GM19328 (cell line): Measurements from ENCODE around the gene SNX20.

Experiments used
- ATAC-seq: cut with Tn5 transposase; IDR thresholded peaks from one replicate; pipeline ENCODE4 v1.9.1; 2021; ENCODE audit warnings: mild to moderate bottlenecking, moderate library complexity; ENCODE audit not compliant: unreplicated experiment

Gene SNX20, protein sequence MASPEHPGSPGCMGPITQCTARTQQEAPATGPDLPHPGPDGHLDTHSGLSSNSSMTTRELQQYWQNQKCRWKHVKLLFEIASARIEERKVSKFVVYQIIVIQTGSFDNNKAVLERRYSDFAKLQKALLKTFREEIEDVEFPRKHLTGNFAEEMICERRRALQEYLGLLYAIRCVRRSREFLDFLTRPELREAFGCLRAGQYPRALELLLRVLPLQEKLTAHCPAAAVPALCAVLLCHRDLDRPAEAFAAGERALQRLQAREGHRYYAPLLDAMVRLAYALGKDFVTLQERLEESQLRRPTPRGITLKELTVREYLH

DNA sequence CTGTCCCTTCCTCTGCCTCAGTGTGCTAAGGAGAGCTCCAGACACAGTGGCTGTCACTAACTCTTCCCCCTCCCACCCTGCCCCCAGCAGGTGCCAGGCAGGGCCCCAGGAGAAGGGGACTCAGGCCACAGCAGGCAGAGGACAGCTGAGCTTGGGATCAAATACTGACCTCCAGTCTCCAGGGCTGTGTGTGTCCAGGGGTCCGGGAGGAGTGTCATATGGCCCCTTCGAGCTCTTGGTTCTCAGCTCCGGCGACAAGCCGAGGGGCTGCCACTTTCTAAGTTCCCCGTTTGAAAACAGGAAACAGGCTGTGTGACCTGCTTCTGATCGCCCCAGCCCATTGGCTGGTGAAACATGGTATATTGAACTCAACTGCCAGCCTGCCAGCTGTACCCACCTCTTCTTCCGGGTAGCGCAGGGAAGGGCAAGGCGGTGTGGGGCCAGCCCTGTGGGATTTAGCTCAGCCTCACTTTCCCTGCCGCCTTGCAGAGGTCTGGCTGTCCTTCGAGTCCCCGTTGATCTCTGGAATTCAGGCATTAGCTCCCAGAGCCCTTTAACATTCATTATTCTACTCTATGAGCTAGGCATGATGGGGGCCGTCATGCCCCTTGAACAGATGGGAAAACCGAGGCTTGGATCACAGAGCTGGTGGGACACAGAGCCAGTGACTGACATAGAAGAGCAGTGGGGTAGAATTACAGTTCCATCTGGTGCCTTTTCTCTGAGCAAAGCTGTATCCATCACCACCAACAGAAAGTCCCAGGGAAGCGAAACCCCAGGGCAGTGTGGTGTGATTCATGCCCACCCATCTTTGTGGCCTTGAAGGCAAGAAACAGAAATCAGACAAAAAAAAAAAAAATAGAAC is at the start of gene SNX20:
Gene SNX20, minus strand, starts transcription at position 292 of the 865 bp plus-strand sequence. CDS start 3,786 bp downstream, outside the sequence.
- no peak for ATAC-seq

DNA sequence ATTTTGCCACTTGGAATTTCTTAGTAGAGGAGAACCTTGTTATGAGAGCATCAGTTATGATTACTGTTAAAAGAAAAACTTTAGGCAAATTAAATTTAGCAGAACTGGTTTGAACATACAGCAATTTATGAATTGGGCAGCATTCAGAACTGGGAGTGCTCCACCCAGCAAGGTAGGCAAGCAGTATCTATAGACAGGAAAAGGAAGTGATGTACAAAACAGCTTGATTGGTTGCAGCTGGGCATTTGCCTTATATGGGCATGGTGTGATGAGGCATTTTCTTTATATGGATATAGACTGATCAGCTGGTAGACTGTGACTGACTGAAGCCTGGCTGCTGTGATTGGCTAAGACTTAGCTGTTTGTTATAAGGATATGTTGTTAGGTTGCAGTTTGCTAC is 43.2 kb upstream of the SNX20 start:
- ATAC-seq, result no peak

DNA sequence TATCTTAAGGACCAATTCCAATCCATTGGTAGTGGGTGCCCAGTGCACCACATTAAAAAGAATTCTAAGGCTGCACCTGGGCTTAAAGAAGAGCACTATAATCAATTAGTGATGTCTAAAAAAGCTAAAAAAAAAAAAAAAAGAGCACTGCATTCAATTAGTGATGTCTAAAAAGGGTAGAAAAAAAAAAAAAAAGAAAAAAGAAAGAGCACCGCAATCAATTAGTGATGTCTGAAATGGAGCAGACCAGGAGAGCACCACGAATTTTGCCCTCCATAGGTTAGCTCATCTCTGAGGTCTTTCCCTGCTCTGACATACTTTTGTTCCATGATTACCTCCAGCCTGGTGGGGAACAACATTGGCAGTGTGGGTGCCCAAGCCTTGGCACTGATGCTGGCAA is 41.8 kb upstream of the SNX20 start:
- no peak for ATAC-seq

DNA sequence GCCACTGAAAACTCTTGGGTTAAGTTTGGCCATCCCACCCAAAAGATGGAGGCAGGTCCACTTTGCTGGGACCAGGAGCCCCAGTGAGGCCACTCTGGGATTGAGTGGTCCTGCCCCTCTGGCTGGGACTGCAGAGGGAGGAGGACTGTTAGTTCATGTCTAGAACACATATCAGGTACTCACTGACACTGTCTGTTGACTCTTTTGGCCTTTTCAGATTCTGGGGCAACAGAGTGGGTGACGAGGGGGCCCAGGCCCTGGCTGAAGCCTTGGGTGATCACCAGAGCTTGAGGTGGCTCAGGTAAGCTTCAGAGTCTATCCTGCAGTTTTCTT is 41.3 kb upstream of the SNX20 start:
- no peak for ATAC-seq

DNA sequence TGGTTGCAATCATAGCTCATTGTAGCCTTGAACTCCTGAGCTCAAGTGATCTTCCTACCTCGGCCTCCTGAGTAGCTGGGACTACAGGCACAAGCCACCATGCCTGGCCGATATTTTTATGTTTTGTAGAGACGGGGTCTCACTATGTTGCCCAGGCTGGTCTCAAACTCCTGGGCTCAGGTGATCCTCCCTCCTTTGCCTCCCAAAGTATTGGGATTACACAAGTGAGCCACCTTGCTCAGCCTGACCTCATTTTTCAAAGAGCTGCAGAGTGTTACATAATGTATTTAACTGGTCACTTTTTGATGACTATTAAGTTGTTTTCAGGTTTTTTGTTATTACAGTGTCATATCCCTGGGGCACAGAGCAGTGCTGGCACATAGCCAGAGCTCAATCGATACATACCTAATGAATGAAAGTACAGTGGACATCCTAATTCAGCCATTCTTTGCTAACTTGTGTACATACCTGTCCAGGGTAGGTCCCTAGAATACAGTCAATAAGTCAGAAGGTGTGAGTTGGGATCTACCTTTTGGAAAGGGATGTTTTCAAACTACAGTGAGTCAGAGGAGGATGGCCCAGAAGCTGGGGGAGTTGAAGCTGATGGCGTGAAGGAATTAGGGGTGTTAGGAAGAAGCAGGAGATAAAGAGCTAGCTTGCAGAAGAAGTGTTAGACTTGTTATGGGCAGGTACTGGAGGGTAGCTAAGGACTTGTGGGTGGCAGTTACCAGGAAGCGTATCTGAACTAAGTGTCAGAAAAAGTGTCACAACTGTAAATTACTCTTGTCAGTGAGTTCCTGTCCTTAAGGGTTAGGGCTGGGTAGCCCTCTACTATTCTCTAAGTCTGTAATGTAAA is 40.7 kb upstream of the SNX20 start:
- no peak for ATAC-seq

DNA sequence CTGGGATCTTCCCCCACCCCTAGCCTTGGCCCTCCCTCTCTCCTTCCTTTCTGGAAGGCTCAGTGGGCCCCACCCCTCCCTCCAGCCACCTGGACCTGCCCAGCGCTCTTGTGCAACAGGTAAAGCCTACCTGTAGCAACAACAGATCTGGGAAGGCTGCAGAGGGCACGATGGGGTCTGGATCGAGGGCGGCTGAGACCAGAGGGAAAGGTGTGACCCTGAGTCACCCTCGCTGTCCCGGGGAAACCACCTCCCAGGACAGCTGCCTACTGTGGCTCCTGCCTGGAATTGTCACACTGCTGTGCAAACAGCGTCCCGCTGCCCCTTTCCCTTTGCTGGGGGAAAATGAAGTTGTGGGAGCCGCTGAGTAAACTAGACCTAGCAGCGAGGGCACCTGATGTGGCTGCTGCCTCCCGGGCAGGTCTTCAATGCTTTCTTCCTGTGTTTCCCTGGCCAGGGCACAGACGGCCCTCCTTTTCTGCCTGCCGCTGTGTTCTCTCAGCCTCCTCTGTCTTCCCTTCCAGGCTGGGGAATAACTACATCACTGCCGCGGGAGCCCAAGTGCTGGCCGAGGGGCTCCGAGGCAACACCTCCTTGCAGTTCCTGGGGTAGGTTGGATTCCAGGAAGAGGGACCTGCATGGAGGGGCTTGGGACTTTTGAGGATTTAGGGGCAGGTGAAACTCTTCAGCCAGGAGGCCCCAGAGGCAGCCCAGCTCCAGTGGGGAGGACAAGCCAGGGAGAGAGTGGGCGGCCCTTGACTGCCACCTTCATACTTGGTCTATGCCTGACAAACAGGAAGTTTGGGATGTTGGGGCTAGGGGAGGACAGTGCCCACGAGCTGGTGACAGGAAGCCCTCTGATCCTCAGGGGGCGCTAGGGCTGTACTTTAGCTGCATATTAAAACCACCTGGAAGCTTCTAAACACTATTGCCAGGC is 38.6 kb upstream of the SNX20 start:
- ATAC-seq, result no peak

DNA sequence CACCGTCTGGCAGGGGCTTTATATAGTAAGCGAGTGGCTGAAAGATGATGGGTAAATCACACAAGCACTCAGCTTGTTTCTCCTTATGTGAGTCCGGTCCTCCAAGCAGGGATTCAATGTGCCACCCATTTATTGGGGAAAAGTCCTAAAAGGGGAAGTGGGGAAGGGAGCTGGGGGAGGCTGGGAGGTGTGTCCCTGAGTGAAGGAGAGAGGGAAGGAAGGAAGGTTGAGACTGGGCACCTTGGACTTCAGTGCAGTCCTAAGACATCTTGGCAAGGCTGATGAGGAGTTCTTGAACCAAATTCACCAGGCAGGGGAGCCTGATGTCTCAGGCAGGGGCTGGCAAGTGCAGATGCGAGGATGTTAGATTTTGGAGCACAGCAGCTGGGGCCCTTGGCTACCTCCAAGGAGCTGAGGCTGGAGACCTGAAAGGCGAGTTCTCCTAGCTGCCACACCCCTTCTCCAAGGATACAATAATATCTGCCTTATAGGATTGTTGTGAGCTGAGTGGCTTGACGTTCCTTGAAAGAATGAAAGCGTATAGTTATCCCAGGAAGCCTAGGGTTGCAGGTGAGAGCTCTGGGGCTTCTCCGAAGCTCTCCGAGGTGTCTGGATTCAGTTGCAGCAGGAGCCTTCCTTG is 37.8 kb upstream of the SNX20 start:
- ATAC-seq, result no peak

DNA sequence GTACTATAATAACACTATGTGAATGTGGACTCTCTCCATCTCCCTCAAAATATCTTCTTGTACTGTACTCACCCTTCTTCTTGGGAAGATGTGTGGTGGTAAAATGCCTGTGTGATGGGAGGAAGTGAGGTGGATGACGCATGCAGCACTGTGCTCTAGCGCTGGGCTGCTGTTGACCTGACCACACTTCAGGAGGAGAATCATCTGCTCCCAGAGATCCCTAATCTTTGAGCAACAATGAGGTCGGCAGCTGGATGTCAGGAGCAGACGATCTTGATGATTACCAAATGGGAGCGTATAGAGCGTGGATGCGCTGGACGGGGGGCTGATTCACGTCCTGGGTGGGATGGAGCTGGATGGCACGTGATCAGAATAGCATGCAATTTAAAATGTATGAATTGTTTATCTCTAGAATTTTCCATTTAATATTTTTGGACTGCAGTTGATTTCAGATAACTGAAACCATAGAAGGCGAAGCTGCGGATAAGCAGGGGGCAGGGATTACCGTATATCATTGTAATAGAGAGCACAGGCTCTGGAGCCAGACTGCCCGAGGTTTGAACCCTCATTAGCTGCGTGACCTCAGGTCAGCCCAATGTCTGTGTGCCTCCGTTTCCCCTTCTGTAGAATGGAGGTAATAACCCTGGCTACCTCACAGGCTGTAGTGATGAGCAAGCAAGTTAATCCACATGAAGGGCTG is 37.1 kb upstream of the SNX20 start:
- no peak for ATAC-seq

DNA sequence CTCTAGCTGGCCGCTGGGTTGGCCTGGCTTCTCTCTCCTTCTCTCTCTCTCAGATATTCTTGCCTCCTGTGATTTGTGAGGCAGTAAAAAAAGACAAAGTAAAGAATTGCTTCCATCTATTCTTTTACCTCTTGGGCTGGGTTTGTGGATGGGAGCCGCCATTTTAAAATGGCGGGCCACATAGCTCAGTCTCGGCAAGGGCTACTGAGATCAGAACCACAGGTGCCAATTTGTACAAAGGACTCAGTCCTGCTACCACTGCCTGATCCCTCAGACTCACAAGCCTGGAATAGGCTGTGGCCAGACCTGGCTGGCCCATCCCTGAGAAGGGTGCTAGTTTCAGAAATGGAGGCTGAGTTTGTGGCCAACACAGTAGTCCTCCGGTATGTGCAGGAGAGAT is 36.4 kb upstream of the SNX20 start:
- ATAC-seq, result no peak

DNA sequence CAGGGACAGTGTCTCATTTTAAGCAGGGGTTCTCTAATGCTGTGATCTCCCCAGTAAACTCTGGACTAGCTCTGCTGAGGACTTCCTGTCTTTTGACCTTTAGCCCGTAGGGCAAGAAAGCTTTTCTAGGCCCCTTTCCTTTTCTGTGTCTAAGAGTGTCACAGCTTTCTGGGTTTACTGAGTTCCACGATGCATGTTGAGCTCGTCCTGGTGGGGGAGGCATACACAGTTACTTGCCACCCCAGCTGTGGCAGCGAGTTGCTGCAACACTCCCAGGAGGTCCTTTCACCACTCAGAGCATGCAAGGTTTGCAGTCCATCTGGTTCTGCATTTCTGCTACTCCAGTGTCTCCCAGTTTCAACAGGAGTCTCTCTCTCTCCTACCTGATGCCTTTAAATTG is 36.0 kb upstream of the SNX20 start:
- ATAC-seq, result no peak

DNA sequence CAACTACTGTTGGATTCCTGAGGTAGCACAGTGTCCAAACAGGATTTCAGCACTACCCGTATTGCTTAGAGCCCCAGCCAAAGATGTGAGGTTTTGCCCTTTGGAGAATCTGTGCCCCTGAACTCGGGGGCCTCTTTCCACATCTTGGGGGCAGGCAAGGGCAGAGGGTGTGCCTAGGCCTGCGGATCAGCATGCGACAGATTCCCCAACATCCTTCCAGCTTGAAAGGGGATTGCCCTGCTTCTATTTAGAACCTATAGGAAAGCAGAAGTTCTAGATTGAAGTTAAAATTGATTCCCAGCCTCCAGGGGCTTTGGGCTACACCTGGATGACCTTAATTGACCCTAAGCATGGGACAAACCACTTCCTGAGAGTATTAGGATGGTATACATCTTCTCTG is 31.8 kb upstream of the SNX20 start:
- ATAC-seq, result no peak

DNA sequence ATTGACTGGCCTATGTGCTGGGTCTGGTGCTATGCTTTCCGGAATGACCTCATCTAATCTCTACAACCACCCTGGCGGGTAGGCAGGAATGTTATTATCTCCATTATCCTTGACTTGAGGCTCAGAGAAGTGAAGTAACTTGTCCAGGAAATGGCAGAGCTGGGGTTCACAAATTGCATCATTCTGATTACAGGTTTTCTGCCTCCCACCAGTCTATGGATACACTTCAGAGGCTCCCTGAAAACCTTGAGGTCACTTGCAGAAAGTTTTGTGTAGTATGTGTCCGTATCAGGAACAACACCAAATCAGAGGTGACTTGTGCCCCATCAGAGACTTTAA is 31.4 kb upstream of the SNX20 start:
- no peak for ATAC-seq

DNA sequence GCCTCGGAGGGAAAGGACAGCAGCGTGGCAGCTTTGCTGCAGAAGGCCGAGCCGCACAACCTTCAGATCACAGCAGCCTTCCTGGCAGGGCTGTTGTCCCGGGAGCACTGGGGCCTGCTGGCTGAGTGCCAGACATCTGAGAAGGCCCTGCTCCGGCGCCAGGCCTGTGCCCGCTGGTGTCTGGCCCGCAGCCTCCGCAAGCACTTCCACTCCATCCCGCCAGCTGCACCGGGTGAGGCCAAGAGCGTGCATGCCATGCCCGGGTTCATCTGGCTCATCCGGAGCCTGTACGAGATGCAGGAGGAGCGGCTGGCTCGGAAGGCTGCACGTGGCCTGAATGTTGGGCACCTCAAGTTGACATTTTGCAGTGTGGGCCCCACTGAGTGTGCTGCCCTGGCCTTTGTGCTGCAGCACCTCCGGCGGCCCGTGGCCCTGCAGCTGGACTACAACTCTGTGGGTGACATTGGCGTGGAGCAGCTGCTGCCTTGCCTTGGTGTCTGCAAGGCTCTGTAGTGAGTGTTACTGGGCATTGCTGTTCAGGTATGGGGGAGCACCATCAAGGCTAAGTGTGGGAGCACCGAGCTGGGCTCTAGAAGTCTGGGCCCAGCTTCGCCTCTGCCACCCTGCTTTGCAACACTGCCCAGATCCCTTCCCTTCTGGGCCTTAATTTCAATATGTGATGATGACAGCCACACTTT is 30.9 kb upstream of the SNX20 start:
- ATAC-seq, result no peak

DNA sequence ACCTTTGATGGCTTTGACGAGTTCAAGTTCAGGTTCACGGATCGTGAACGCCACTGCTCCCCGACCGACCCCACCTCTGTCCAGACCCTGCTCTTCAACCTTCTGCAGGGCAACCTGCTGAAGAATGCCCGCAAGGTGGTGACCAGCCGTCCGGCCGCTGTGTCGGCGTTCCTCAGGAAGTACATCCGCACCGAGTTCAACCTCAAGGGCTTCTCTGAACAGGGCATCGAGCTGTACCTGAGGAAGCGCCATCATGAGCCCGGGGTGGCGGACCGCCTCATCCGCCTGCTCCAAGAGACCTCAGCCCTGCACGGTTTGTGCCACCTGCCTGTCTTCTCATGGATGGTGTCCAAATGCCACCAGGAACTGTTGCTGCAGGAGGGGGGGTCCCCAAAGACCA is 29.9 kb upstream of the SNX20 start:
- ATAC-seq, result no peak

DNA sequence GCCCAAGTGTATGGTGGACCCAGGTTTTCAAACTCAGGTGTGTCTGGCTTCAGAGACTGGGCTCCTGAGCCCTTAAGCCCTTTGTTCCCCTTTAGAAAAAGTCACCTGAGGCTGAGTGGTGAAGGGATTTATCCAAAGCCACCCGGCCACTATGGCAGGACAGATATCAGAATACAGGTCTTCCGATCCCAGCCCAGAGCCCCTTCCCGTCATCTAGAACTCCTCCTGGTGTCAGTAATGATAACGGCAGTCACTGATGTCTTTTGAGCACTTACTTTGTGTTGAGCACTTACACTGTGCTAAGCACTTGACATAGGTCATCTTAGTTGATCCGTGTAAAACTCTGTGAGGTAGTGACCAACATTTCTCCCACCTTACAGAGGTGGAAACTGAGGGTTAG is 28.9 kb upstream of the SNX20 start:
- ATAC-seq, result no peak

DNA sequence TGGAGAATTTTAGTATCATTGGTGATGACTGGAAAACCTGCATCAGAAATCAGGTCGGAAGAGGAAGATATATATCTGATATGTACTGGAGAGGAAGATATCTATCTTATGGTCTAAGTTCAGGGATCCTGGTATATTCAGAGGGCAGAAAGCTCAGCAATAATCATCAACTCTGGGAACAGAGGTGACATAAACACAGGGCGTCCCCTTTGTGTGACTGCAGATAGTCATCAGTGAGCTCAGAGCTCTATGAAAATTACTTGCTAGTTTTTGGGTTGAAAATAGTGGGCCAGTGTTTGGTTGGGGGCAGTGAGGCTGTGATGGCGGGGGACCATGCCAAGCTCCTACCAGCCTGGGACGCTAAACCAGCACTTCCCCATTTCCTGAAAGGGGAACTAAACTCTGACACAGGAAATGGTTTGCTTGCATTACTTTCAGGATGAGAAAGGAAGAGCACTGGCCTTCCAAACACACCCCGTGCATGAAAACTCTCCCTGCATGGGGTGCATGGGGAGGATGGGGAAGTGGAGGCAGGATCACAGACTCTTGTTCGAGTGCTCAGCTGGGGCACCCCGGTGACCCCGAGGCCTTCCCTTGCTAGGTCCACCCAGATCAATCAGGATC is 28.1 kb upstream of the SNX20 start:
- ATAC-seq, result no peak

DNA sequence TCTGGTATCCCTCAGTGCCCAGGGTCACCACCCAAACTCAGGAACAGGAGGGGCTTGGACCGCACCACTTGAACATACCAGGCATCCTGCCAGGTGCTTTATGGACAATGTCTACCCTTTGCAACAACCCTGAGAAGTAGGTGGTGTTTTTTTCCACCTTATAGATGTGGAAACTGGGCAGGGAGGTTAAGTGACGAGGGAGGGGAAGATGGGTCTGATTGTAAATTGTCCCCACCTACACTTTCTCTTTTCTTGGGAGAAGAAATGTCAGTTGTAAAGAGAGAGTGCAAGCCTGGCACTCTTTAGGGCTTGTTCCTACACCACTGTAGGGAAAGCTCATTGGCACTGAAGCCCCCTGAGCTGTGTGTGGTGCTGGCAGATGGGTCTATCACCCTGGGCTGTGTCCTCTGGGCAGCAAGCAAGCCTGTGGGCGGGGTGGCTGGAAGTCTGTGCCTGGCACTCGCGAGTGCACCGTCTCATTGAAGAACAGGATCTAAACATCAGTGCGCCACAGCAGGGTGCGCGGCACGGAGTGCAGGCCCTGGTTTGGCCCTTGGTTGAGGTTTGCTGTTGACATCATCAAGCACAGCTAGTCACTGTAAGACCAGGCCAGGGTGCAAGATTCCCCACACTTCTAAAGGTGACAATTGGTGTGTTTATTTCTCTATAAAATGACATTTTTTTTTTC is 27.4 kb upstream of the SNX20 start:
- ATAC-seq, result no peak

DNA sequence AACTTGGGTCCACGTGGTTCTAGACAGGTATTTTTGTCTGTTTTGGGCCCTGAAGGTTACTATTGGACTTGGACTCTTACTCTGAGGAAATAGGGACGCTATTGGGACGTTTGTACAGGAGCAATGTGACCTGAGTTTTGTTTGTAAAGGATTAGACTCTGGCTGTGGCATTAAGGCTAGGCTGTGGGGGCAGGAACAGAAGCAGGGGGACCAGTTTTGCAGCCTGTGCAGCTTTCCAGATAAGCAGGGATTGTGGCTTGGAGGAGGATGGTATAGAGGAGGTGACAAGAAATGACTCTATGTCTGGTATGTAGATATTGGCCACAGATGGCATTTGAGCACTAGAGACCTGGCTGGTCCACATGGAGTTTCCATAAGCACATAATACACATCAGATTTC is 25.1 kb upstream of the SNX20 start:
- no peak for ATAC-seq
